HG03039 (cell line): Measurements from ENCODE around the gene IGF2R.

Experiments
- ATAC-seq: cut with Tn5 transposase; IDR thresholded peaks from one replicate; pipeline ENCODE4 v1.9.1; 2021; ENCODE audit warnings: mild to moderate bottlenecking, moderate library complexity; ENCODE audit not compliant: unreplicated experiment

IGF2R gene

GRCh38 chr6:160024152-160024551, 55.3 kb downstream of the IGF2R start:
- ATAC-seq: no peak

- ATAC-seq: no peak
These were observed 58.2 kb downstream of the IGF2R start for GRCh38 chr6:160027076-160027475.

GRCh38 chr6:160027931-160028330, 59.0 kb downstream of the IGF2R start:
- ATAC-seq: no peak

DNA sequence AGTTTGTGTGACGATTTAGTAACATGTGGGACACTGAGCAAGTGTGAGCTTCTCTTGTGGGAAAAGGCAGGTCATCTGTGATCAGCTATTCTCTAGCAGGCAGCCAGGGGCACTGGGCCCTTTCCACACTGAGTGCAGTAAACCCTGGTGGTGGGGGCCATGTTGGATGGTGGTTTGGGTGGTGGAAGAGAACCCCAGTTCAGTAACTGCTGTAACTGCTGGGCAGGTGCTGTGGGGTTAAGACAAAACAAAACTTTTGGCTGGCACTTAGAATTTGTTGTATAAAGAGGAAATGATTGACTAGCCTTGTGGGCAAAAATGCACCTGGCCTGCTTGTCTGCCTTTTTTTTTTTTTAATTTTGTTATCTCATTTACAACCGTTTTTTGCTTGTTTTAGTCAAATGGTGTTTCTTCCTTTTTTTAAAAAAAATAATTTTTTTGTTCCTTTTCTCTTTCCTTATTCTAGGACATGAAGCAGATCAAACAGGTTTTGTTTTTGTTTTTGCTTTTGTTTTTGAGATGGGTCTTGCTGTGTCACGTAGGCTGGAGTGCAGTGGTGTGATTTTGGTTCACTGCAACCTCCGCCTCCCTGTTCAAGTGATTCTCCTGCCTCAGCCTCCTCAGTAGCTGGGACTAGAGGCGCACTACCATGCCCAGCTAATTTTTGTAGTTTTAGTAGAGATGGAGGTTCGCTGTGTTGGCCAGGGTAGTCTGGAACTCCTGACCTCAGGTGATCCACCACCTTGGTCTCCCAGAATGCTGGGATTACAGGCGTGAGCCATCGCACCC, 59.8 kb downstream of the IGF2R start:
- ATAC-seq: no peak

DNA sequence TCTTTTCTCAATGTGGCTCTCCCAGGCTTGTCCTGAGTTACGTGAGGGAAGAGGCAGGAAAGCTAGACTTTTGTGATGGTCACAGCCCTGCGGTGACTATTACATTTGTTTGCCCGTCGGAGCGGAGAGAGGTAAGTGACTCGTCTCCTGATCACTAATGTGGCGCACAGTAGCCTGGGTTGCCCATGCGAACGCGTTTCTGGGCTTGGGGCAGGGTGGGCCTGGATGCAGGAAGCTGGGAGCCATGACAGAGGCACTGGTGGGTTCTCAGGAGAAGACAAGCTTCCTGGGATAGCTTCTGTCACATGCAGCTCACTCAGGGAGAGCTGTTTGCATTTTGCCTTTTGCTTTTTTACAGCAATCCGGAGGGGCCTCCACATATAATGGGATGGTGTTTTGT, 60.6 kb downstream of the IGF2R start:
- ATAC-seq: no peak

DNA sequence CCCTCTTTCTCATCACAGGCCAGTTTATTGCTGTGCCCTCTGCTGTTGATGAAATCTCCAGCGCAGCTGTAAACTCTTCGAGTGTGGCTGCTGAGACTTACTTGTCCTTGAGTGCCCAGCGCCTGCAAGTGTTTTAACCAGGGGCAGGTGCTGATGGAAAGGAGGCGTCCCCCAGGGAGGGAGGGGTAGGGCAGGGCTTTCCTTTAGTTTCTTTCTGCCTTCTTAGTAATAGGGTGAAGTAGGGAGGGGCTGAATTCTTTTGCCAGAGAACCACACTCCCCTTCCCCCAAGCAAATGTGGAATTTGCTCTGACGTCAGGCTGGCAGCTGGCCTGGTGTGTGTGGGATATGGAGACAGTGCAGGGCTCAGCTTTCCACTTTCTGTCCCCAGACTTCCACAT, 61.2 kb downstream of the IGF2R start:
- ATAC-seq: no peak

DNA sequence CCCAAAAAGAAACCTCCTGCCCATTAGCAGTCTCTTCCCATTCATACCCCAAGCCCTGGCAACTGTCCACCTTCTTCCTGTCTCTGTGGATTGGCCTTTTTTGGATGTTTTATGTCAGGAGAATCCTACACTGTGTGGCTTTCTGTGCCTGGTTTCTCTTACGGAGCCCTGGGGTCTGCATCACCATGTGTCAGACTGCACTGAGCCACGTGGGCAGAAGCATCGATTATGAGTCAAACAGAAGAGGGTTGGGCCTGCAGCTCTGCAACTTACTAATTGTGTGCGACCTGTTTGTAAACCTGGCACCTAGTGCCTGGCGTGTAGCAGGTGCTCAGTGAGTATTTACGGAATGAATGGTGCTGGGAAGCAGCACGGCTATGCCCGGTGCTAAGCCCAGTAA, 62.6 kb downstream of the IGF2R start:
- no peak for ATAC-seq

GRCh38 chr6:160031871-160032270, 63.0 kb downstream of the IGF2R start:
- no peak for ATAC-seq

GRCh38 chr6:160032538-160032937, 63.7 kb downstream of the IGF2R start:
- ATAC-seq: no peak

GRCh38 chr6:160034036-160034930, 65.4 kb downstream of the IGF2R start:
- no peak for ATAC-seq

DNA sequence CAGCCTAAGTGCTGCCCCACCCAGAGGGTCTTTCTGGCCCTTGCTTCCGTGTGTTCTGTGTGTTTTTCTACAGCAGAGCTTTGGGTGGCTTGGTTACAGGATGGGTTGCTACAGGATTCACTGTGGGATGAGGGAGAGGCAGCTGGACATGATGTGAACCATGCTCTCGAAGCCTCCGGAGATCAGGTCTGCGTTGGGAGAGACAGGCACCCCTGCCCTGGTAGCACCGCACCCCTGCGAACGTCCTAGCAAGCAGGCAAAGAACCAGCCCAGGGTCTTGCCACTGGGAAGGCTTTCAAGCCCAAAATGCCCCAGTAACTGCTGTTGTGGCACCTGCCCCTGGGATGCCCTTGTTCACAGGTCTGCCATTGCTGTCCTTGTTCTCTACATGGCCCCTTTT, 66.4 kb downstream of the IGF2R start:
- ATAC-seq: no peak

DNA sequence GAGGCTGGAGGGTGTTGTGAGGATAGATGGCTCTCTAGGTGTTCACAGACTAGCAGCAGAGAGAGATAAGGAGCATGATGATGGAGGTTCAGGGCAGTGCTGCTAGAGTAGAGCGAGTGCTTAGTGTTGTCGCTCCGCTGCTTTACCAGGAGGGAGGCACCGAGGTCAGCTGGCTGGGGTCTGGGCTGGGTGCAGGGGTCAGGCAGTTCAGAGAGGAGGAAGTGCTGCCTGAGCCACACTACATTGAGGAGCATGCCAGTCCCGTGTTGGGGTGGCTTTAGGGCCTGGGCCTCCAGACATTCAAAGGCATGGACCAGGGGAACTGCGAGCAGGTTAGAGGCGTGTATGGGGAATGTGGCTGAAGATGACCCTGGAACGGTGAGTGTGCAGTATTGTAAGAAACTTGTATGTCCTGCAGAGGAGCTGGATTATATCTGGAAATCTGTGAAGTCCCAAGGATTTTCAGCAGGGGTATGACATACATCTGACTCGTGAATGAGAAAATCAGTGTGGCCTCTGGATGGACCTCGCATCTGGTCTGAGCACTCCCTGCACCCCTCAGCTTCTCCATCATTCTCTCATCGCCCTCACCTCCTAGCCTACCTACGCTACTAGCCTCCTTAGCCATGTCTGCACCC, 66.9 kb downstream of the IGF2R start:
- ATAC-seq: no peak

- ATAC-seq: no peak
These were observed 67.4 kb downstream of the IGF2R start for GRCh38 chr6:160036331-160036695.

DNA sequence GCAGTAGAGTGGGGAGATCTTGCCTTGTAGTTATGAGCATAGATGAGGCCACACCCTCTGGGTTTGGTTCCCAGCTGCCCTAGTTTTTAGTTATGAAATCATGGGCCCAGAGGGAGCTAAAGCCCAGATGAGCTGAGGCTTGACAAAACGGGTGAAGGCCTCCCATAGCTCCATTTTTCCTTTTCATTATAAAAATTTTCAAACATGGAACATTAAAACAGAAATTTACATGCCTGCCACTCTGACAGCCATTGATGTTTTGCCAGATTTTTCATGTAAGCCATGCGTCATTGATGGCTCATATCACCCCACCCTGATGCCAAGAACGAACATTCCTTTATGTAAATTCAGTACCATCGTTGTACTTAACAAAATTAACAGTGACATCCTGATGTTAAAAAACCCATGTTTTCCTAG, 67.9 kb downstream of the IGF2R start:
- no peak for ATAC-seq

GRCh38 chr6:160038479-160038878, 69.6 kb downstream of the IGF2R start:
- ATAC-seq: no peak

DNA sequence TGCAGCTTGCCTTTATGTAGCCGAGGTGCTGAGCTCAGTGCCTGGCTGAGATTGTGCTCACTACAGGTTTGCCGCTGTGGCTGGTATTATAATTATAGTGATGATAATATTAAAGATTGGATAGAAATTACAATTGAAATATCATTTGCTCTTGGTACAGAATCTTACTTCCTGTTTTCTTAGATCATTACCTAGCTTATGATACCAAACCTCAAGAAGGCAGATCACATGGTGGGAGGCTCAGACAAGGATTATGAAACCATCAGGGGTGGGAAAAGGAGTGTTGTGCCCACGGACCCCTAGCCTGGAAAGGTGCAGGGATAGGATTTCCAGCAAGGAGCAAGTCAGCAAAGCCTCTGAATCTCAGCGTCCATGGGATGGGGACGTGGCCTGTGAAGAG, 70.6 kb downstream of the IGF2R start:
- no peak for ATAC-seq

DNA sequence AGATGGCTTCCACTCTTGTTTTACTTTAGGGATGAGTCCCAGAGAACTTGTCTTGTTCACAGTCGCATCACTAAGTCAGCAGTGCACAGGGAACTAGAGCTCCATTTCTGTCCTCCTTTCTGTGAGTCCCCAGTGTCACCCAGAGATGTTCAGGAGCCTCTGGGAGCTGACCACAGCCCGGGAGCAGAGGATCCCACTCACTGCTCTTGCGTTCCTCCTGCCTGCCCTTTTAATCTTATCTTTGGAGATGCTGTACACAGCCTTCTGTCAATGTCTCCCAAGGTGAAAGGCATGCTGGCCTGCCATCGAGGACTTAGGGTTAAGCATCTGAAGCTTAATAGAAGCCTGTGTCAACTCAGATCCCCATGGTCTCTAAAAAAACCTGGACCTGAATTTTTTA, 71.2 kb downstream of the IGF2R start:
- ATAC-seq: no peak

GRCh38 chr6:160040527-160041264, 71.8 kb downstream of the IGF2R start:
- ATAC-seq: no peak

DNA sequence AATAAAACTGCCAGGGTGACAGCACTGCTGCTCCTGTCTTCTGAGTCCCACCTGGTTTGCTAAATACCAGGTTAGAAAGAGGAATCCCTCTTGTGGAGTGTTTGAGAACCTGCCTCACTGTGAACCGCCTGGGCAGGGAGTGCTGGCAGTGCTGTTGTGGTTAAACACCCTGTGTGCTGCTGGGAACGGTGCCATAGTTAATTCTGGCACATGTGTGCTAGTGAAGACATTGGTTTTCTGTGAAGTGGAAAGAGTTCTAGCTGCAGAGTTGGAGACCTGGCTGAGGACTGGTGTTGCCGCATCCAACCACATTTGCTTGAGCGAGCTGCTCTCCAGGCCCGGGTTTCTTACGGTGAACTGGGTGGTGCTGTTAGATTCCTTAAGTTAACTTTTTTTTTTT, 72.7 kb downstream of the IGF2R start:
- ATAC-seq: no peak

DNA sequence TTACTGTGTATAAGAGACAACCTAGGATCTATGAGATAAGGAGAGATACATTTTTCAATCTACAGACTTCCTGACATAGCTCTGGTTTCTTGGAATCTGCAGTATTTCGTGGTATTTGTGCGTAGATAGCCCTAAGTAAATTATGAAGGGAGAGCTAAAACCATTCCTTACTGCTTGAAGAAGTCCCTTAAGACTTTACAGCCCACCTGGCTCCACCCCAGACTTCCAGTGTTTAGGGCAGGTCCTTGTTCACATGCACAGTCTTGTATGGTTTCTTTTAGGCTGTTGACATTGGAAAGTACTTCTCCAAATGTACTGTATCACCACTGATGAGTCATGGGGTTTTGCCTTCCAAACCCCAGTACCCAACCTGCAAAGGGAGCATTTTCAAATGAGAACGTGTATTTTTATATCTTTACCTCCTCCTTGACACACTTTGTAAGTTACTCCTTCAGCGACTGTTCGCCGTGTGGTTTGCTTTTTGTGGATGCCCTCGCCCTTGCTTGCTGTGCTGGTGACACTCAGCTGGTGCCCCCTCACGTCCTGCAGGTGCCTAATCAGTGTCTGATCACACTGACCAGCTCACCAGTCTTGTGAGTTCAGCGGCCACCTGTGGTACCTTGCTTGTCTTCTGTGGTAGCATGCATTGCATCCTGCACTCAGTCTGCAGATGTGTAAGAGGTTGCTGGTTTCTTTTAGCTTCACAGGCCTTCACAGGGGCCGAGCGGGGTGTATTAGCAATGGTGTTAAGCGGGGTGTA, 73.3 kb downstream of the IGF2R start:
- ATAC-seq: no peak
